H1 (cell line): ENCODE results near the gene PARD3. TPM values are rescaled to one million over a fixed set of nuclear protein-coding genes. Genes with fewer than 3 reads are reported as not detected.

Experiments used
- CTCF ChIA-PET: fragments of 300-600 bp; sonication (Branson Sonifier 250); formaldehyde crosslinking; loops from one replicate; lab custom pipeline; 2021; ENCODE audit not compliant: partially characterized antibody; lab: Charles Lee
- POLR2A ChIA-PET: fragments of 300-600 bp; sonication (Branson Sonifier 250); formaldehyde crosslinking; loops from one replicate; lab custom pipeline; 2021; ENCODE audit warnings: inconsistent platforms; ENCODE audit not compliant: partially characterized antibody; lab: Charles Lee
- DNase-seq, 2 experiments: peaks; one replicate each; pipeline versions ENCODE4 v3.0.0 to v3.0.0-alpha.2; 2010 to 2022; ENCODE audit warnings: low spot score in 2 of 2, low read depth in 1 of 2, mixed read lengths in 1 of 2
- FAIRE-seq: peaks from 2 replicates; lab custom pipeline; 2011; peaks lifted over from hg19 to GRCh38; lab: Jason Lieb, UNC
- H2AFZ ChIP-seq: 2 replicates; pipeline ENCODE4 v1.8.1; 2012; ENCODE audit warnings: low read length, inconsistent platforms
- H2AK5ac ChIP-seq: 2 replicates; pipeline ENCODE4 v1.6.1; 2013; ENCODE audit warnings: low read depth, low read length
- H2BK120ac ChIP-seq: replicated peaks from 2 replicates; pipeline ENCODE3; 2013; ENCODE audit warnings: low read depth, low read length, inconsistent platforms
- H2BK12ac ChIP-seq: 2 replicates; pipeline ENCODE4 v1.6.1; 2013; ENCODE audit warnings: low read depth, low read length
- H2BK15ac ChIP-seq: 2 replicates; pipeline ENCODE4 v1.6.1; 2013; ENCODE audit warnings: low read length
- H2BK20ac ChIP-seq: 2 replicates; pipeline ENCODE4 v1.6.1; 2013; ENCODE audit warnings: low read length
- H2BK5ac ChIP-seq: 2 replicates; pipeline ENCODE4 v1.6.1; 2013; ENCODE audit warnings: low read depth, low read length
- H3K14ac ChIP-seq: 2 replicates; pipeline ENCODE4 v1.6.1; 2013; ENCODE audit warnings: inconsistent platforms; ENCODE audit not compliant: insufficient read length
- H3K18ac ChIP-seq: 2 replicates; pipeline ENCODE4 v1.6.1; 2013; ENCODE audit warnings: low read length; ENCODE audit errors: extremely low read depth
- H3K23ac ChIP-seq: 2 replicates; pipeline ENCODE4 v1.6.1; 2013; ENCODE audit warnings: inconsistent platforms; ENCODE audit not compliant: insufficient read length
- H3K23me2 ChIP-seq: 2 replicates; pipeline ENCODE4 v1.6.1; 2013; ENCODE audit warnings: low read depth, low read length
- H3K27ac ChIP-seq: 2 replicates; pipeline ENCODE4 v1.6.1; 2011; ENCODE audit warnings: low read depth, low read length, inconsistent platforms
- H3K27me3 ChIP-seq, 4 experiments: replicated peaks in 1 of 4; 1 replicate in 1 of 4; 2 replicates in 3 of 4; pipeline versions ENCODE4 v1.6.1 to v1.8.1; 2011 to 2013; ENCODE audit warnings: low read length in 3 of 4, mild to moderate bottlenecking in 3 of 4, inconsistent platforms in 2 of 4, mixed read lengths in 2 of 4, moderate library complexity in 1 of 4; ENCODE audit not compliant: control insufficient read depth in 3 of 4, insufficient read depth in 3 of 4; ENCODE audit errors: extremely low read depth in 1 of 4
- H3K36me3 ChIP-seq, 4 experiments: 2 replicates each; pipeline versions ENCODE4 v1.6.1 to v1.8.1; 2011 to 2013; ENCODE audit warnings: mild to moderate bottlenecking in 4 of 4, low read length in 3 of 4, moderate library complexity in 2 of 4, control low read depth in 1 of 4, inconsistent platforms in 1 of 4; ENCODE audit not compliant: insufficient read depth in 4 of 4, control insufficient read depth in 2 of 4
- H3K4ac ChIP-seq: replicated peaks from 2 replicates; pipeline ENCODE3; 2013; ENCODE audit warnings: low read length, low read depth, mixed read lengths, inconsistent platforms; ENCODE audit not compliant: insufficient read length
- H3K4me1 ChIP-seq, 4 experiments: replicated peaks in 1 of 4; 1 replicate in 1 of 4; 2 replicates in 3 of 4; pipeline versions ENCODE4 v1.6.1 to v1.8.1; 2011 to 2013; ENCODE audit warnings: low read length in 3 of 4, inconsistent platforms in 2 of 4, mixed read lengths in 1 of 4; ENCODE audit not compliant: insufficient read depth in 4 of 4, control insufficient read depth in 3 of 4
- H3K4me2 ChIP-seq, 2 experiments: 2 replicates each; pipeline versions ENCODE4 v1.6.1 to v1.8.1; 2011 to 2013; ENCODE audit warnings: low read depth in 2 of 2, low read length in 2 of 2, control low read depth in 1 of 2, inconsistent platforms in 1 of 2, mild to moderate bottlenecking in 1 of 2; ENCODE audit not compliant: insufficient read depth in 1 of 2
- H3K4me3 ChIP-seq, 4 experiments: fragments of 200-600, 300-600 bp in 1 of 4; sonication (generic), shearing (Covaris generic), sonication (Bioruptor Twin) in 1 of 4; 2 replicates each; pipeline versions ENCODE4 v1.5.1 to v1.8.1; 2011 to 2016; ENCODE audit warnings: low read length in 4 of 4, low read depth in 3 of 4, control low read depth in 2 of 4, inconsistent platforms in 2 of 4, mild to moderate bottlenecking in 2 of 4, mixed read lengths in 1 of 4, moderate library complexity in 1 of 4; ENCODE audit not compliant: insufficient read depth in 2 of 4; ENCODE audit errors: extremely low read depth in 1 of 4
- H3K56ac ChIP-seq: replicated peaks from 2 replicates; pipeline ENCODE3; 2013; ENCODE audit warnings: low read depth, mild to moderate bottlenecking, mixed read lengths, low read length, inconsistent platforms; ENCODE audit not compliant: insufficient read length
- H3K79me1 ChIP-seq: 2 replicates; pipeline ENCODE4 v1.6.1; 2013; ENCODE audit warnings: low read depth, low read length, control low read depth
- H3K79me2 ChIP-seq, 2 experiments: 2 replicates each; pipeline versions ENCODE4 v1.6.1 to v1.8.1; 2012 to 2013; ENCODE audit warnings: low read length in 2 of 2, mild to moderate bottlenecking in 2 of 2, inconsistent platforms in 1 of 2; ENCODE audit not compliant: insufficient read depth in 2 of 2, control insufficient read depth in 1 of 2
- H3K9ac ChIP-seq, 4 experiments: replicated peaks in 1 of 4; 1 replicate in 1 of 4; 2 replicates in 3 of 4; pipeline versions ENCODE4 v1.6.1 to v1.8.1; 2011 to 2013; ENCODE audit warnings: low read depth in 3 of 4, low read length in 3 of 4, control low read depth in 2 of 4, mild to moderate bottlenecking in 2 of 4, moderate library complexity in 2 of 4, inconsistent platforms in 1 of 4; ENCODE audit errors: extremely low read depth in 1 of 4
- H3K9me3 ChIP-seq, 2 experiments: 2 replicates each; pipeline versions ENCODE4 v1.6.1 to v1.8.1; 2012 to 2013; ENCODE audit warnings: mild to moderate bottlenecking in 2 of 2, moderate library complexity in 2 of 2, control low read depth in 1 of 2, inconsistent platforms in 1 of 2, low read depth in 1 of 2, low read length in 1 of 2, mixed read lengths in 1 of 2; ENCODE audit not compliant: insufficient read depth in 2 of 2
- H4K20me1 ChIP-seq, 2 experiments: replicated peaks in 1 of 2; 2 replicates each; pipeline versions ENCODE3 to v1.8.1; 2011 to 2013; ENCODE audit warnings: inconsistent platforms in 2 of 2, low read length in 2 of 2, mild to moderate bottlenecking in 1 of 2; ENCODE audit not compliant: insufficient read depth in 2 of 2, control insufficient read depth in 1 of 2
- H4K5ac ChIP-seq: 2 replicates; pipeline ENCODE4 v1.6.1; 2013; ENCODE audit warnings: low read length, low read depth, mixed read lengths, inconsistent platforms; ENCODE audit not compliant: insufficient read length
- H4K8ac ChIP-seq: 2 replicates; pipeline ENCODE4 v1.8.0; 2013; ENCODE audit warnings: mild to moderate bottlenecking, moderate library complexity, low read length, inconsistent platforms; ENCODE audit not compliant: insufficient read depth; ENCODE audit errors: extremely low read depth
- H4K91ac ChIP-seq: replicated peaks from 2 replicates; pipeline ENCODE3; 2013; ENCODE audit warnings: low read length, mixed read lengths, inconsistent platforms; ENCODE audit not compliant: insufficient read length
- CEBPB ChIP-seq: IDR thresholded peaks from 2 replicates; pipeline ENCODE4 v1.6.1; 2012; ENCODE audit warnings: low read depth, low read length
- E2F6 ChIP-seq: IDR thresholded peaks from 2 replicates; pipeline ENCODE4 v1.6.1; 2012; ENCODE audit warnings: inconsistent platforms
- KDM1A ChIP-seq: fragments of 200-600, 300-600 bp; sonication (generic); IDR thresholded peaks from 2 replicates; pipeline ENCODE4 v1.7.1; 2016; ENCODE audit warnings: mild to moderate bottlenecking, low read length, borderline replicate concordance
- KDM5A ChIP-seq: fragments of 200-600 bp; IDR thresholded peaks from 2 replicates; pipeline ENCODE4 v1.7.1; 2012; ENCODE audit warnings: mild to moderate bottlenecking, low read length, inconsistent platforms, mixed read lengths
- NRF1 ChIP-seq: IDR thresholded peaks from 2 replicates; pipeline ENCODE4 v1.6.1; 2011; ENCODE audit warnings: mild to moderate bottlenecking, low read depth, low read length, improper control_type of control experiment
- RNF2 ChIP-seq: fragments of 200-900, 300-1000 bp; sonication (generic); IDR thresholded peaks from 2 replicates; pipeline ENCODE4 v1.7.1; 2016; ENCODE audit warnings: borderline replicate concordance, low read depth, mild to moderate bottlenecking, antibody characterized with exemption, low read length; ENCODE audit not compliant: poor library complexity, severe bottlenecking; ENCODE audit errors: missing control alignments
- RXRA ChIP-seq: IDR thresholded peaks from 2 replicates; pipeline ENCODE4 v1.6.1; 2011; ENCODE audit warnings: low read depth, mild to moderate bottlenecking, low read length, moderate library complexity; ENCODE audit not compliant: insufficient read depth
- SAP30 ChIP-seq: fragments of 300-600 bp; sonication (generic); IDR thresholded peaks from 2 replicates; pipeline ENCODE4 v1.7.1; 2012; ENCODE audit warnings: low read length, moderate library complexity, mild to moderate bottlenecking, inconsistent platforms; ENCODE audit not compliant: insufficient read depth, insufficient replicate concordance
- TBP ChIP-seq: IDR thresholded peaks from 2 replicates; pipeline ENCODE4 v1.6.1; 2011; ENCODE audit warnings: low read depth, low read length, improper control_type of control experiment
- USF2 ChIP-seq: IDR thresholded peaks from 2 replicates; pipeline ENCODE4 v1.6.1; 2011; ENCODE audit warnings: low read length, improper control_type of control experiment
- ZNF274 ChIP-seq: IDR thresholded peaks from 2 replicates; pipeline ENCODE4 v1.7.0; 2012; ENCODE audit warnings: low read length, borderline replicate concordance; ENCODE audit errors: extremely low read depth
- WGBS, 2 experiments: shearing (Covaris generic) in 1 of 2; methylation state at CpG; one replicate each; pipeline versions ENCODE4 v1.1.6 to v1.1.7; 2013 to 2015; ENCODE audit warnings: low lambda C conversion rate in 2 of 2, mixed read lengths in 2 of 2, inconsistent platforms in 1 of 2, low coverage in 1 of 2, missing lambda C conversion rate in 1 of 2; ENCODE audit not compliant: insufficient replicate concordance in 2 of 2, insufficient coverage in 1 of 2, insufficient read length in 1 of 2; ENCODE audit errors: extremely low coverage in 1 of 2, missing lambda C conversion rate in 1 of 2; 5-methylcytosine and 5-hydroxymethylcytosine counted together
- polyA plus RNA-seq, 7 experiments: library from polyadenylated mRNA; depleted of rRNA in 3 of 7; stranded (reverse) in 5 of 7; unstranded in 2 of 7; fragments of >200 nt in 5 of 7; fragments of 200-250 nt in 2 of 7; gene quantifications; 1 replicate in 5 of 7; 2 replicates in 1 of 7; 4 replicates in 1 of 7; pipeline versions ENCODE4 v1.2.1 to v1.2.3, GENCODE V29; 2011 to 2013; ENCODE audit warnings: missing spikeins in 2 of 7, mixed read lengths in 2 of 7
- total RNA-seq: library from RNA; stranded (reverse); fragmentation: NEBNext Ultra II Directional; extraction: Animal tissue kit (Norgen Biotek cat#: 25700); gene quantifications from 2 replicates; pipeline ENCODE4 v1.2.1, GENCODE V29; 2021

The PARD3 gene
- total and polyA plus RNA-seq, 2 of the 8 experiments (the other 6 are each of a cell fraction or from before 2014, with no cell fraction given): 19.7 to 49.1 TPM

- no peak for DNase-seq
- H2BK15ac ChIP-seq: no peak overlapping the region
- CTCF ChIA-PET: no interaction called here
- no peak overlapping the region for H3K9ac ChIP-seq
- H3K9me3 ChIP-seq: no peaks in the 10 kb centered on the region
- no peak overlapping the region for H3K4me2 ChIP-seq
- no peak overlapping the region for H2BK20ac ChIP-seq
- H2AFZ ChIP-seq: no peak overlapping the region
- no peak overlapping the region for H4K91ac ChIP-seq
- no peak for FAIRE-seq
- peaks cover 0 to 2% (median 0%) of the 10 kb centered on the region in 4 experiments; a peak in 1 of 7 replicates for H3K4me1 ChIP-seq
- no peak overlapping the region for H4K8ac ChIP-seq
- H4K20me1 ChIP-seq: peaks cover 3% of the 10 kb centered on the region in 2 experiments
- no peak overlapping the region for H4K5ac ChIP-seq
- TF ChIP-seq RXRA (no peak), NRF1 (no peak), CEBPB (no peak), E2F6 (no peak), KDM5A (no peak), ZNF274 (no peak), KDM1A (no peak), SAP30 (no peak), USF2 (no peak), RNF2 (no peak), TBP (no peak)
- 81% methylated on average over 3 of the region's 3 CpGs; no CpG with 5 or more reads in 1 of the 2 experiments for WGBS, 2 experiments
- no peaks in the 10 kb centered on the region for H3K79me1 ChIP-seq
- no peak overlapping the region for H2BK5ac ChIP-seq
- 0 out of 4 replicates have a peak, but pooled peaks cover 0 to 2% of the 10 kb centered on the region in 2 experiments for H3K79me2 ChIP-seq
- H3K27me3 ChIP-seq: no peaks in the 10 kb centered on the region
- POLR2A ChIA-PET: no interaction called here
- no peaks in the 10 kb centered on the region for H3K36me3 ChIP-seq
- H3K4me3 ChIP-seq: no peak overlapping the region
- no peak overlapping the region for H2AK5ac ChIP-seq
- H2BK120ac ChIP-seq: no peak overlapping the region
- no peak overlapping the region for H3K4ac ChIP-seq
- no peak overlapping the region for H3K56ac ChIP-seq
- H3K27ac ChIP-seq: no peak overlapping the region
- H3K23ac ChIP-seq: no peak overlapping the region
- no peaks in the 10 kb centered on the region for H3K23me2 ChIP-seq
- no peak overlapping the region for H3K18ac ChIP-seq
- H3K14ac ChIP-seq: no peak overlapping the region
- H2BK12ac ChIP-seq: no peak overlapping the region
These were observed 323.4 kb downstream of the PARD3 start for GRCh38 chr10:34491678-34492077.
